WTC11 (cell line): ENCODE data around the gene KLHL28. TPM values are rescaled to one million over a fixed set of nuclear protein-coding genes. Genes with fewer than 3 reads are reported as not detected.

Source experiments
- ATAC-seq: fragments of 200-7000 bp; cut with Tn5 transposase; 2 replicates; pipeline ENCODE4 v1.10.0; 2021; ENCODE audit warnings: mild to moderate bottlenecking, moderate library complexity
- CTCF ChIA-PET: fragments of 300-600 bp; sonication (Branson Sonifier 250); formaldehyde crosslinking; loops from one replicate; lab custom pipeline; 2021; ENCODE audit warnings: antibody characterized with exemption; lab: Charles Lee
- POLR2A ChIA-PET: fragments of 350-600 bp; sonication (Branson Sonifier 250); formaldehyde crosslinking; loops from one replicate; lab custom pipeline; 2021; ENCODE audit warnings: antibody characterized with exemption; lab: Charles Lee
- DNase-seq: peaks from one replicate; pipeline ENCODE4 v3.0.0; 2021; ENCODE audit warnings: low spot score
- H3K27ac Mint-ChIP-seq: 2 replicates; pipeline ENCODE4 v1.8.0; 2021; ENCODE audit warnings: mixed read lengths
- H3K27me3 Mint-ChIP-seq: 2 replicates; pipeline ENCODE4 v1.8.0; 2021; ENCODE audit warnings: low read depth, mild to moderate bottlenecking, moderate library complexity, mixed read lengths
- H3K36me3 Mint-ChIP-seq: 2 replicates; pipeline ENCODE4 v1.8.0; 2021; ENCODE audit warnings: mixed read lengths
- H3K4me1 Mint-ChIP-seq: 2 replicates; pipeline ENCODE4 v1.8.0; 2022; ENCODE audit warnings: mixed read lengths
- H3K4me3 Mint-ChIP-seq: 2 replicates; pipeline ENCODE4 v1.8.0; 2021; ENCODE audit warnings: mild to moderate bottlenecking, moderate library complexity, mixed read lengths
- H3K9me3 Mint-ChIP-seq: 2 replicates; pipeline ENCODE4 v1.8.0; 2021; ENCODE audit warnings: mixed read lengths
- AR ChIP-seq: fragments of 250-450 bp; sonication (Bioruptor Pico); IDR thresholded peaks from 2 replicates; pipeline ENCODE4 v1.9.0; 2021; ENCODE audit warnings: mild to moderate bottlenecking
- ATF1 ChIP-seq: sonication (generic); formaldehyde crosslinking; IDR thresholded peaks from 2 replicates; pipeline ENCODE4 v1.8.1; 2023; ENCODE audit warnings: mild to moderate bottlenecking, moderate library complexity, missing genetic modification reagents
- ATF6 ChIP-seq: sonication (generic); formaldehyde crosslinking; IDR thresholded peaks from 2 replicates; pipeline ENCODE4 v1.8.1; 2023; ENCODE audit warnings: mild to moderate bottlenecking, missing genetic modification reagents
- CBFB ChIP-seq: sonication (generic); formaldehyde crosslinking; IDR thresholded peaks from 2 replicates; pipeline ENCODE4 v1.8.1; 2022; ENCODE audit warnings: mild to moderate bottlenecking, low read depth, missing genetic modification reagents
- E2F1 ChIP-seq: sonication (generic); formaldehyde crosslinking; IDR thresholded peaks from 2 replicates; pipeline ENCODE4 v1.8.0; 2022; ENCODE audit warnings: mild to moderate bottlenecking, missing genetic modification reagents
- E2F5 ChIP-seq: sonication (generic); formaldehyde crosslinking; IDR thresholded peaks from 2 replicates; pipeline ENCODE4 v1.8.1; 2022; ENCODE audit warnings: mild to moderate bottlenecking, moderate library complexity, missing genetic modification reagents
- ERG ChIP-seq: fragments of 250-450 bp; sonication (Bioruptor Pico); IDR thresholded peaks from 2 replicates; pipeline ENCODE4 v1.8.0; 2021; ENCODE audit warnings: mild to moderate bottlenecking
- ESRRA ChIP-seq: sonication (generic); formaldehyde crosslinking; IDR thresholded peaks from 2 replicates; pipeline ENCODE4 v1.8.1; 2022; ENCODE audit warnings: mild to moderate bottlenecking, missing genetic modification reagents, borderline replicate concordance
- ETV6 ChIP-seq: sonication (generic); formaldehyde crosslinking; IDR thresholded peaks from 2 replicates; pipeline ENCODE4 v1.8.1; 2022; ENCODE audit warnings: mild to moderate bottlenecking, missing genetic modification reagents
- FOXK1 ChIP-seq: sonication (generic); formaldehyde crosslinking; IDR thresholded peaks from 2 replicates; pipeline ENCODE4 v1.8.0; 2022; ENCODE audit warnings: mild to moderate bottlenecking, moderate library complexity, missing genetic modification reagents
- FOXP1 ChIP-seq: sonication (generic); formaldehyde crosslinking; IDR thresholded peaks from 2 replicates; pipeline ENCODE4 v1.8.0; 2022; ENCODE audit warnings: missing genetic modification reagents, mild to moderate bottlenecking, moderate library complexity, borderline replicate concordance
- GTF2I ChIP-seq: fragments of 250-450 bp; sonication (Bioruptor Pico); conservative IDR thresholded peaks from 2 replicates; pipeline ENCODE4 v1.4.0; 2021; ENCODE audit warnings: mild to moderate bottlenecking
- MYBL2 ChIP-seq: sonication (generic); formaldehyde crosslinking; IDR thresholded peaks from 2 replicates; pipeline ENCODE4 v1.8.1; 2023; ENCODE audit warnings: mild to moderate bottlenecking, moderate library complexity, missing genetic modification reagents
- NR1H2 ChIP-seq: sonication (generic); formaldehyde crosslinking; IDR thresholded peaks from 2 replicates; pipeline ENCODE4 v1.9.0; 2021; ENCODE audit warnings: mild to moderate bottlenecking, moderate library complexity, missing genetic modification reagents
- OVOL2 ChIP-seq: fragments of 250-450 bp; sonication (Bioruptor Pico); IDR thresholded peaks from 2 replicates; pipeline ENCODE4 v1.9.0; 2021; ENCODE audit warnings: mild to moderate bottlenecking, borderline replicate concordance
- RELA ChIP-seq: sonication (generic); formaldehyde crosslinking; IDR thresholded peaks from 2 replicates; pipeline ENCODE4 v1.8.1; 2022; ENCODE audit warnings: missing genetic modification reagents, mild to moderate bottlenecking, borderline replicate concordance
- SMAD3 ChIP-seq: sonication (generic); formaldehyde crosslinking; IDR thresholded peaks from 2 replicates; pipeline ENCODE4 v1.8.0; 2022; ENCODE audit warnings: missing genetic modification reagents, mild to moderate bottlenecking, borderline replicate concordance
- SOX15 ChIP-seq: fragments of 250-450 bp; sonication (Bioruptor Pico); IDR thresholded peaks from 2 replicates; pipeline ENCODE4 v1.9.0; 2021; ENCODE audit warnings: mild to moderate bottlenecking
- SP1 ChIP-seq: sonication (generic); formaldehyde crosslinking; conservative IDR thresholded peaks from 2 replicates; pipeline ENCODE4 v1.8.1; 2022; ENCODE audit warnings: missing genetic modification reagents
- TEAD1 ChIP-seq: sonication (generic); formaldehyde crosslinking; IDR thresholded peaks from 2 replicates; pipeline ENCODE4 v1.8.0; 2022; ENCODE audit warnings: mild to moderate bottlenecking, missing genetic modification reagents
- ZNF121 ChIP-seq: sonication (generic); formaldehyde crosslinking; IDR thresholded peaks from 2 replicates; pipeline ENCODE4 v1.8.0; 2023; ENCODE audit warnings: missing genetic modification reagents
- ZNF263 ChIP-seq: sonication (generic); formaldehyde crosslinking; IDR thresholded peaks from 2 replicates; pipeline ENCODE4 v1.8.1; 2022; ENCODE audit warnings: low read depth, mild to moderate bottlenecking, moderate library complexity, missing genetic modification reagents
- ZNF396 ChIP-seq: fragments of 250-450 bp; sonication (Bioruptor Pico); IDR thresholded peaks from 2 replicates; pipeline ENCODE4 v1.8.0; 2021; ENCODE audit warnings: mild to moderate bottlenecking, moderate library complexity, borderline replicate concordance
- ZNF425 ChIP-seq: fragments of 250-450 bp; sonication (Bioruptor Pico); conservative IDR thresholded peaks from 2 replicates; pipeline ENCODE4 v1.9.0; 2021; ENCODE audit warnings: mild to moderate bottlenecking
- total RNA-seq: library from RNA; stranded (reverse); gene quantifications from 3 replicates; pipeline ENCODE4 v1.2.3, GENCODE V29; 2021

KLHL28 gene
- total RNA-seq, 1 experiment from 2014 or later: 9.8 TPM

- ChIA-PET CTCF (no interaction called here), POLR2A (no interaction called here)
- no peak for ATAC-seq
Observed at GRCh38 chr14:44970907-44971306, 9.2 kb upstream of the KLHL28 start.

GRCh38 chr14:44968714-44969113, 7.0 kb upstream of the KLHL28 start:
- H3K27me3 Mint-ChIP-seq: no peaks in the 10 kb centered on the region
- H3K9me3 Mint-ChIP-seq: 0 out of 2 replicates have a peak, but pooled peaks cover 4% of the 10 kb centered on the region
- TF ChIP-seq MYBL2 (CRISPR knock-in tag) (no peak), ATF6 (CRISPR knock-in tag) (no peak), FOXK1 (no peak), ZNF121 (CRISPR knock-in tag) (no peak), ESRRA (CRISPR knock-in tag) (no peak), E2F1 (CRISPR knock-in tag) (no peak), ZNF396 (CRISPR knock-in tag) (no peak), ATF1 (CRISPR knock-in tag) (no peak), CBFB (CRISPR knock-in tag) (no peak), FOXP1 (CRISPR knock-in tag) (no peak), TEAD1 (CRISPR knock-in tag) (no peak), SMAD3 (CRISPR knock-in tag) (no peak), ZNF425 (CRISPR knock-in tag) (no peak), NR1H2 (CRISPR knock-in tag) (no peak), ETV6 (CRISPR knock-in tag) (no peak), E2F5 (CRISPR knock-in tag) (no peak), SOX15 (CRISPR knock-in tag) (no peak), AR (no peak), SP1 (CRISPR knock-in tag) (no peak)

More at GRCh38 chr14:44970907-44971306, 9.2 kb upstream of the KLHL28 start:
- TF ChIP-seq ZNF263 (no peak), MYBL2 (CRISPR knock-in tag) (no peak), ERG (CRISPR knock-in tag) (no peak), CBFB (CRISPR knock-in tag) (no peak), RELA (no peak), SOX15 (CRISPR knock-in tag) (no peak), GTF2I (CRISPR knock-in tag) (no peak), OVOL2 (CRISPR knock-in tag) (no peak), TEAD1 (CRISPR knock-in tag) (no peak)
- Mint-ChIP-seq H3K4me1 (peaks cover 17% of the 10 kb centered on the region), H3K9me3 (0 out of 2 replicates have a peak, but pooled peaks cover 4% of the 10 kb centered on the region), H3K4me3 (no peak overlapping the region), H3K36me3 (peaks cover 10% of the 10 kb centered on the region), H3K27ac (no peak overlapping the region), H3K27me3 (no peaks in the 10 kb centered on the region)
- DNase-seq: no peak

More at GRCh38 chr14:44968714-44969113, 7.0 kb upstream of the KLHL28 start:
- Mint-ChIP-seq H3K36me3 (peaks cover 10% of the 10 kb centered on the region), H3K4me3 (peak overlapping the region; percentile 12; the same call in 1 of the 2 replicates), H3K4me1 (peaks cover 32% of the 10 kb centered on the region), H3K27ac (no peak overlapping the region)
- ChIA-PET CTCF (interaction anchor here (0.5 kb wide), 1 partner anchor 13 kb away, joined by 3 read pairs; no protein-coding TSS in a partner anchor), POLR2A (no interaction called here)
- no peak for ATAC-seq
- no peak for DNase-seq
